Retinal pigment epithelial cell (primary cell): Measurements from ENCODE around the gene PRRX2.

ENCODE experiments used
- DNase-seq: peaks from one replicate; pipeline ENCODE4 v3.0.0-alpha.2; 2010; ENCODE audit warnings: low read depth
- H3K4me3 ChIP-seq: 2 replicates; pipeline ENCODE4 v1.5.1; 2011; ENCODE audit warnings: mild to moderate bottlenecking, low read length, control low read depth, moderate library complexity
- TF ChIP-seq, protein P1 (sequence below): conservative IDR thresholded peaks from 2 replicates; pipeline ENCODE4 v1.5.1; 2011; ENCODE audit warnings: low read depth, low read length, control low read depth, inconsistent platforms

Gene PRRX2

GRCh38 chr9:129696944-129697655 lies 31.7 kb downstream of the PRRX2 start:
- TF ChIP-seq, protein P1, sequence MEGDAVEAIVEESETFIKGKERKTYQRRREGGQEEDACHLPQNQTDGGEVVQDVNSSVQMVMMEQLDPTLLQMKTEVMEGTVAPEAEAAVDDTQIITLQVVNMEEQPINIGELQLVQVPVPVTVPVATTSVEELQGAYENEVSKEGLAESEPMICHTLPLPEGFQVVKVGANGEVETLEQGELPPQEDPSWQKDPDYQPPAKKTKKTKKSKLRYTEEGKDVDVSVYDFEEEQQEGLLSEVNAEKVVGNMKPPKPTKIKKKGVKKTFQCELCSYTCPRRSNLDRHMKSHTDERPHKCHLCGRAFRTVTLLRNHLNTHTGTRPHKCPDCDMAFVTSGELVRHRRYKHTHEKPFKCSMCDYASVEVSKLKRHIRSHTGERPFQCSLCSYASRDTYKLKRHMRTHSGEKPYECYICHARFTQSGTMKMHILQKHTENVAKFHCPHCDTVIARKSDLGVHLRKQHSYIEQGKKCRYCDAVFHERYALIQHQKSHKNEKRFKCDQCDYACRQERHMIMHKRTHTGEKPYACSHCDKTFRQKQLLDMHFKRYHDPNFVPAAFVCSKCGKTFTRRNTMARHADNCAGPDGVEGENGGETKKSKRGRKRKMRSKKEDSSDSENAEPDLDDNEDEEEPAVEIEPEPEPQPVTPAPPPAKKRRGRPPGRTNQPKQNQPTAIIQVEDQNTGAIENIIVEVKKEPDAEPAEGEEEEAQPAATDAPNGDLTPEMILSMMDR, result no peak
- H3K4me3 ChIP-seq, result peak overlapping the region; percentile 31
- DNase-seq, result no peak

GRCh38 chr9:129697656-129698253 lies 32.3 kb downstream of the PRRX2 start:
- peak overlapping the region; percentile 31 for H3K4me3 ChIP-seq

GRCh38 chr9:129698254-129698757 lies 32.9 kb downstream of the PRRX2 start:
- H3K4me3 ChIP-seq, result no peak overlapping the region

More at GRCh38 chr9:129697656-129698253, 32.3 kb downstream of the PRRX2 start:
- TF ChIP-seq, protein P1, result no peak
- DNase-seq, result no peak

DNA sequence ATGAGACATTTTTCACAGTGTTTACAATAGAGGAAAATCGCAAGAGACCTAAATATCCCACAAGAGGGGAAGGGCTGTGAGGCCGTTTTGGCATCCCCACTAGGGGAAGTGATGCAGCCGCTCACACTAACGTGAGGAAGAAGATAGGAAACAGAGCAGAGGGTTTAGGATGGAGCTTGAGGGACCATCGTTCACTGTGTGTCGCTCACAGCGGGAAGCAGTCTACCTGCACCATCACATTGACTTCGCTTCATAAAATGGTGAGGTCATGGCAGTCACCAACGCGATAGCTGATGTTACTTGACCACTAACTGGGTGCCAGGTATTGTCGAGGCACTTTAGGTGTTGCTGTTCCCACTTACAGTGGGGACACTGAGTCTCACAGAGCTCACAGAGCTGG lies 35.6 kb downstream of the PRRX2 start:
- TF ChIP-seq, protein P1, result no peak

More at GRCh38 chr9:129698254-129698757, 32.9 kb downstream of the PRRX2 start:
- TF ChIP-seq, protein P1, result no peak
- no peak for DNase-seq

DNA sequence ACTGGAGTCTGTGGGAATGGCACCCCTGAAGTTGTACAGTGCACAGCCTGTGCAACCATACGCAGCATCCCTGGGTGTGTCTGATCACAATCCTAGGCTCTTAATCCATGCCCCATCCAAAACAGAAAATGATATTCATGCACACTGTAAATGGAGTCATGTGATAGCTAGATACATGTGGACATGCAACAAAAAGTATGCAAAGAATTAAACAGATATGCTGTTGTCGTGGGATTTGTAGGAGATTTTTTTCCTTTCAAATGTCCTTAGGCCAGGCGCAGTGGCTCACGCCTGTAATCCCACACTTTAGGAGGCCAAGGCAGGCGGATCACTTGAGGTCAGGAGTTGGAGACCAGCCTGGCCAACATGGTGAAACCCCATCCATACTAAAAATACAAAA lies 36.1 kb downstream of the PRRX2 start:
- DNase-seq, result no peak
- no peak overlapping the region for H3K4me3 ChIP-seq
- TF ChIP-seq, protein P1, result no peak

More for the DNA sequence above, 35.6 kb downstream of the PRRX2 start:
- no peak overlapping the region for H3K4me3 ChIP-seq
- no peak for DNase-seq

DNA sequence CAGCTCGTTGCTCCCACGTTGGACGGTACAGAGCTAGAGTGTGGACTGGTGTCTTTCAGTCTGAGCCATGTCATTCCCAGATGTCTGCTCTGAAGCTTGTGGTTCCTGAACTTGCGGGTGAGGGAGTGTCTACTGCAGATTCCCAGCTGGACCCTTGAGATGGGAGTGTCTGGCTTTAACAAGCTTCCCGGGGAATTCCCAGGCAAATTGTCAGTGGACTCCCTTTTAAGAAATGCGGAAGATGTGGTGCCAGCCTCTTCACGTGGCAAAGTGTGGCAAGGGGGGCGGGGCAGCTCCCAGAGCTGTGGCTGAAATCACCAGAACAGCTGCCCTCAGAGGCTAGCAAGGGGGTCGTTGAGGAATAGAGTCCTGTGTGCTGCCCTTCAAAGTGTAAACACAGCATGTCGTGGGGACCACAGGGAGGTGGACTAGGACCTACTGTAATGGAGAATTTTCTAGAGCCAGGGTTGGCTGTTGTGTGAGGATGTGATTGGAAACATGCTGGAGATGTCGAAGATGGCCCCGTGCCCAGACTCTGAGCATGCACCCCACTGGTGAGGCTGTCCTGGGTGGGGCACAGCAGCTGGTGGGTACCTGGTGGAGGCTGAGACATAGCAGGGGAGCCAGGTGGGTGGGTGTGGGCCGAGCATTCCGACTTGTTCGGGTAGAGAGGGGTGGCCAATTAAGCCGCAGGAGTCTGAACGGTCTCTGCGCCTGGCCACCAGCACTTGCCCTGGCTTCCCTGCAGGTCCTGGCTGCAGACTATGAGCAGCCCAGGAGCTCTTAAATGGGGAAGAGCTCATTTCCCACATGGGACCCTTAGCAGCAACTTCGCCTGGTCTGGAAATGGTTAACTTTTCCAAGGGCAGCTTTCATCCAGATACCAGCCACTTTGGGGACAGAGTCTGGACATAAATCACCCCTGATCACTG lies 37.4 kb downstream of the PRRX2 start:
- TF ChIP-seq, protein P1, result no peak
- H3K4me3 ChIP-seq, result no peak overlapping the region
- DNase-seq, result no peak
